Dermis microvascular lymphatic vessel endothelial cell (primary cell): ENCODE measurements around the gene CDK10. TPM values are rescaled to one million over a fixed set of nuclear protein-coding genes. Genes with fewer than 3 reads are reported as not detected.
"Not testable (repeated sequence)": the region's sequence is repeated elsewhere in the genome, so short reads cannot be mapped to it uniquely, and the experiment has no call there.

Experiments
- DNase-seq, 2 donors: peaks; one replicate each; pipeline versions ENCODE4 v3.0.0 to v3.0.0-alpha.2; 2010; ENCODE audit warnings: low read depth in 2 of 2
- total RNA-seq: library from RNA; depleted of rRNA; stranded (reverse); fragments of >200 nt; gene quantifications from 2 replicates; pipeline ENCODE4 v1.2.1, GENCODE V29; 2014

Gene CDK10, protein sequence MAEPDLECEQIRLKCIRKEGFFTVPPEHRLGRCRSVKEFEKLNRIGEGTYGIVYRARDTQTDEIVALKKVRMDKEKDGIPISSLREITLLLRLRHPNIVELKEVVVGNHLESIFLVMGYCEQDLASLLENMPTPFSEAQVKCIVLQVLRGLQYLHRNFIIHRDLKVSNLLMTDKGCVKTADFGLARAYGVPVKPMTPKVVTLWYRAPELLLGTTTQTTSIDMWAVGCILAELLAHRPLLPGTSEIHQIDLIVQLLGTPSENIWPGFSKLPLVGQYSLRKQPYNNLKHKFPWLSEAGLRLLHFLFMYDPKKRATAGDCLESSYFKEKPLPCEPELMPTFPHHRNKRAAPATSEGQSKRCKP
- 28.2 and 37.7 TPM in 2 replicates for total RNA-seq

DNA sequence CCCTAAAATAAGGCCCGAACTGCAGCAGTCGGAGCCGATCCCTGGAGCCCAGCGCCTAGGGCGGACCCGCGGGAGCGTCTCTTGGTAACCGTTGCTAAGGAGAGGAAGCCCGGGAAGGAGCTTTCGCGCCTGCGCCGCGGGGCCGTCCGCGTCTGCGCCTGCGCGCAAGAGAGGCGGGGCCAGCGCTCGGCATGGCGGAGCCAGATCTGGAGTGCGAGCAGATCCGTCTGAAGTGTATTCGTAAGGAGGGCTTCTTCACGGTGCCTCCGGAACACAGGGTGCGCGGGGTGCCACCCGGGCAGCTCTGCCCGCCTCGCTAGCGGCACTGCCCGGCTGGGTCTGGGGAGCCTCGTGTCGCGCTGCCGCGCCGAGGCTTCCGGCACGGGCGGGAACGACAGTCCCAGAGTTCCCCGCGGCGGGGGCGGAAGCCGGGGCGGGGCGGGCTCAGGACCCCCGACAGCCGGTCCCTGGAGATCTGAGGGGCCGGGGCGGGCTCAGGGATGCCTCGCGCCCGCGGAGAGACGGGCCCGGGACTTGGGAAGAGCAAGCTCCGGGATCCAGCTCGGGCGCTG lies at the start of gene CDK10:
CDK10 (plus strand) TSS at position 170 of the 572 bp plus-strand sequence; CDS start at position 192, 22 bp downstream.
- DNase-seq, result peak; percentile 71 to 80

DNA sequence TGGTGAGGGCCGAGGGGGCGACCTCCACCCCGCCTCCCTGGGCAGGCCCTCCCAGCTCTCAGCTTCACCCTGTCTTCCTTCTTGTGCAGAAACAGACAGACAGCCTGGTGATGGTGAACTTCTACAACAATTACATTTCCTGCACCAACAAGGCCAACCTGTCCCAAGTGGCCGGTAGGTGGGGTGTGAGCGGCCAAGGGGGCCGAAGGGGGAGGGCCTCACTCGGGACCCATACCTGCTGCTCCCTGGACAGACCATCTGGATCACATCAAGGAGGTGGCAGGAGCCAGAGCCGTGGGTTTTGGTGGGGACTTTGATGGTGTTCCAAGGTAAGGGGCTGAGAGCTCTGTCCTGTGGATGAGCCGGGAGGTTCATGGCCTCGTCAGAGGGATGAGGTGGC lies 49.1 kb upstream of the CDK10 start:
- DNase-seq, result no peak

DNA sequence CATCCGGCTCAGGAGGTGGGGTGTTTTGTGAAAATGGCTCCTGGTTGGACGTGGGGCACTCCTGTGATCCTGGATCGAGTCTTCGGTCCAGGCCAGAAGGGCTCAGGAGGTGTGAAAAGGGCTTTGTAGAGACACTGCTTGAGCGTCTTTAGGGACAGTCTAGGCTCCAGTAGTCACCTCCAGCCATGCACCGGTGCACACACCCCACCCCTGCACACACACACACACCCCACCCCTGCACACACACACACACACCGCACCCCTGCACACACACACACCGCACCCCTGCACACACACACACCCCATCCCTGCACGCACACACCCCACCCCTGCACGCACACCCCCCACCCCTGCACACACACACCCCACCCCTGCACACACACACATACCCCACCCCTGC lies 48.0 kb upstream of the CDK10 start:
- DNase-seq, result no peak

DNA sequence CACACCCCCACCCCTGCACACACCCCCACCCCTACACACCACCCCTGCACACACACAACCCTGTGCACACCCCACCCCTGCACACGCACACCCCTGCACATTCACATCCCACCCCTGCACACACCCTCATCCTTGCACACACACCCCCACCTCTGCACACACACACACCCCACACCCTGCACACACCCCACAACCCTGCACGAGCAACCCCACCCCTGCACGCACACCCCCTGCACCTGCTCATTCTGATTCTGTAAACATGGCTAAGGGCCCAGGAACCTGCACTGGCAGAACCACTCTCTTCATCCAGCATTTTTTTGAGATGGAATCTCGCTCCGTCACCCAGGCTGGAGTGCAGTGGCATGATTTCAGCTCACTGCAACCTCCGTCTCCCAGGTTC lies 47.1 kb upstream of the CDK10 start:
- no peak for DNase-seq

DNA sequence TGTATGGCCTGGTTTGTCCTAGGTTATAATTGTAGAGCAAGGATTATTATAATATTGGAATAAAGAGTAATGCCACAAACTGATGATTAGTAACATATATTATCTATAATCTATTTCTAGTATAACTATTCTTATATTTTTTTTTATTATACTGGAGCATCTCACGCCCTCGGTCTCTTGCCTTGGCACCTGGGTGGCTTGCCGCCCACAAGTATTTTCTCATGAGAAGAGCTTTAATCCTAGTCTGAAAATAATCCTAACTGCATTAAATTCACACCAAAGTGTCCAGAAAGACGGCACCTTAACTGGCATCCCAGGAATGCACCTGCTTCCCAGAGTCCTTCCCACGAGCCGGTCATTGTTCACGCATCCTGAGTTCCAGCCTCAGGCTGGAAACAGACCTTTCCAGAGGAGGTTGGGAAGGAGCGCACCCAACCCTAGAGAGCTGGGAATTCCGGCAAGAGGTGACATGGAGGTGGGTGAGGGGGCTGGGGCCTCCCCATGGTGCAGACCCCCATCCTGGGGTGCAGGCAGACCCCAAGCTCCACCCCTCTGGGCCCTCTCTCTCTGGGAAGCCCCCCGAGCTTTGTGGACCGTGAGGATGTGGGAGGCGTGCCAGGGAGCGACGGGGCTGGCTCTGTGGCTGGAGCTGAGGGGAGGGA lies 44.9 kb upstream of the CDK10 start:
- DNase-seq, result no peak

DNA sequence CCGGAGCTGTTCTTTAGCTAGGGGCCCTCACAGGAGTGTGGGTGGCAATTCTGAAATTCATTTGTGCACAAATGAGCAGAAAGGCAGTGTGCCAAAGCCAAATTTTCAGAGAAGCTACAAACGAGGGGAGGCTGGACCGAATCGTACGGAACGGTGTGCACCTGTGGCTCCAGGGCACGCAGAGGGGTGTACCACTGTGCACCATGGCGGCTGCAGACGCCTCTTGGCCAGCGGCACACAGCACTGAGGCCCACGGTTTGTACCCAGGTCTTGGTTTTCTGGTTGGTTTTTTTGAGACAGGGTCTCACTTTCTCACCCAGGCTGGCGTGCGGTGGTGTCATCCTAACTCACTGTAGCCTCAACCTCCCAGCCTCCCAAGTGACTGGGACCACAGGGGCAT lies 43.9 kb upstream of the CDK10 start:
- no peak for DNase-seq

DNA sequence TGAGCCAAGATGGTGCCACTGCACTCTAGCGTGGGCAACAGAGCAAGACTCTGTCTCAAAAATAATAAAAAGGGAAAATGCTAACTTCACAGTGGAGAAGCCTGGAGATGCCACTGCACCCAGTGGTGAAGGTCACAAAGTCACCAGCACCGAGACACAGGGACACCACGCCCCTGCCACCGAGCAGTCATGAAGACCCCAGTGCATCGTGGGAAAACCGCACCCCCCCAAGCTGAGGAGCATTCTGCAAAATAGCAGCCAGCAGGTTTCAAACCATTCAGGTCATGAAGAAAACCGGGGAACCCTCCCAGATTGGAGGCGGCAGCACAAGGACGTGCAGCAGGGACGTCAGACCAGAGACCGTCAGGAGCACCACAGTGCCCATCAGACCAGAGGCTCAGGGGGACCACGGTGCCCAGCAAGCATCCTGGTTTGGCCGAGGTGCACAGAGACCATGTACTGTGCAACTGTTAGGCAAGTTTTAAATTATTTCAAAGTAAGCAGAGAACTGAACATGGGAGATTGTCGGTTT lies 42.7 kb upstream of the CDK10 start:
- DNase-seq, result no peak

DNA sequence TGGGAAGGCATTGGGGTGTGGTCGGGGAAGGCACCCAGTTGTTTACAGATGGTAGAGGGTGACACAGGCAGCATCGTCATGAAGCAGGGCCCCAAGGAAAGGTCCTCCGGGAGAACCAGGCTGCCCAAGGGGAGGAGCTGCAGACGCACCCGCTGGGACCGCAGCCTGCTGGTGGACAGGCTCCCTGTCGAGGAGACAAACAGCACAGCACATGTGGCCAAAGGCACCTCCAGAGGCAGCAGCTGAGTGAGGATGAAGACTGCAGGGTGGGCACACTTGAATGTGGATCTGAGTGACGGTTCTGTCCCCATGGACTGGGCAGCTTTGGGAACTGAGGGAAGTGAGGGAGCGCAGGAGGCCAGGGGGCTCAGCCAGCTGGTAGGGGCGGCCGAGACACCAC lies 41.4 kb upstream of the CDK10 start:
- no peak for DNase-seq

DNA sequence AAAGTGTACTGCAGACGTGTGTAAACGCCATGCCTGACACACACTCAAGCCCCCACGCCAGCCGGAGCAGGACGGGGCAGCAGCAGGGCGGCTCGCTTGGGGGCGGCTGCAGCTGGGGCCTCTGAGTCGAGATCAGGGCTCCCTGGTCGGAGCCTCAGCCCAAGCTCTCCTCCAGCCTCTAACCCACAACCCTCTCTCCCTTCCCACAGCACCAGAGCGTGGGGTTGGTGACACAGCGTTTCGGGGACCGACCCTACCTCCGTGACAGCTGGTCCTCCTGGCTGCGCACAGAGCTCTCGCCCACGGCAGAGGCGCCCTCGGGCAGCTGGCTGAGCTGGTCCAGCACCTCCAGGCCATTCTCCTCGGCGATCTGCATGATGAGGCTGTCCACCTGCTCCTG lies 40.2 kb upstream of the CDK10 start:
- no peak for DNase-seq

DNA sequence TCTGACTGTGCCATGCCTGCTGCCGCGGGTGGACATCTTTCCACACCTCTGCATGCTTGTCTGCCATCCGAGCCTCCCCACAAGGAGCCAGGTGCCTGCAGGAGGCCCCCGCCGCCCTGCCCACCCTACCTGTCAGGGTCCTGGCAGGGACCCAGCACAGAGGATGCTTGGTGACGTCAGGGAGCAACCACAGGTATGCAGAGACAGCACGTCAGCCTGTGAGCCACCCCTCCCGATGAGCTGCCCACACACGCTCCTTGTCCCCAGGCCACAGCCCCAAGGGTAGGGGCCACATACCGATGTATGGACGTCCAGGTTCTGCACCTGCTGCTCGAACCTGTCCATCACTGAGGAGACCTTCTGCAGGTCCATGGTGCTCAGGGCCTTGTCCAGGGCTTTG lies 39.6 kb upstream of the CDK10 start:
- DNase-seq, result no peak

DNA sequence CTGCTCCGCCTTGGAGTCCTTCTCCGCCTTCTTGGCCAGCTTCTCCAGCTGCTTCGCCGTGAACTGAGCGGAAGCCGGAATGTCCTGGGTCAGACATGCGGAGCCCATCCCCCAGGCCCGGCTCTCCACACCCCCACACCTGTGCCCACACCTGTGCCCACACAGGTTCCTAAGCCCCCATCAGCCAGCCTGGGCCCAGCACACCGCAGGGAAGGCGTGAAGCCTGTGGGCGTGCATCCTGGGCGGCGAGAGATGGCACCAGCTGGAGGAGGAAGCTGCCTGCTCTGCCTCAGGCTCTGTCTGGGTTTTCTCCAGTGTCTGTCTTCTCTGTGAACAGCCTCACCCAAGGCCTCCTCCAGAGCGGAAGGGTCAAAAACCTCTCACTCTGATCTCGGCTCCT lies 34.9 kb upstream of the CDK10 start:
- DNase-seq, result no peak

DNA sequence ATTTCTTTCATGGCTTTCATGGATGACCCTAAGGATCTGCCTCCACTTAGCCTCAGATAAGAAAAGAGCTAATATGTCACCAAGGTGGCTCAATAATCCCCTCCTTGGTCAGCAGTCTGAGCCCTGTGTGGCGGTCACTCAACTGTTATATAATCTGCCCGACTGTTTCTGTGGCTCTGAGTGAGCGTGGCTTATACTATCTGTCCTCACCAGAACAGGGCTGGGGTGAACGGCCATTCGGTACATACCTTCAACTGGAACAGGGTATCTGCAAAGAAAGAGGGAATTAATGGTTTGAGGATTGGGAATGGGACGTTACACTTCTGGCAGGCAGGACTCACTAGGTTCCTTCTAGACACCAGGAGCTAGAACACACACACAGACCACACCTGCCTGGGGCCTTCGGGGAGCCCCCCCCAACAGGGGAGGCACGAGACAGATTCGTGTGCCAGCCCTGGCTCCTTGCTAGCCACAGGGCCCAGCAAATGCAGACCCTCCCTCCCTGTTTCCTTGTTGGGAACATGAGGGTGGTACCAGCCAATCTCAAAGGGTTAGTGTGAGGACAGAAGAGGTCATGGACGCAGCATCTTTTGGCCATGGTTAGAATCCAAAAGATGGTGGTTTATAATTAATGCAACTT lies 32.7 kb upstream of the CDK10 start:
- DNase-seq, result no peak

DNA sequence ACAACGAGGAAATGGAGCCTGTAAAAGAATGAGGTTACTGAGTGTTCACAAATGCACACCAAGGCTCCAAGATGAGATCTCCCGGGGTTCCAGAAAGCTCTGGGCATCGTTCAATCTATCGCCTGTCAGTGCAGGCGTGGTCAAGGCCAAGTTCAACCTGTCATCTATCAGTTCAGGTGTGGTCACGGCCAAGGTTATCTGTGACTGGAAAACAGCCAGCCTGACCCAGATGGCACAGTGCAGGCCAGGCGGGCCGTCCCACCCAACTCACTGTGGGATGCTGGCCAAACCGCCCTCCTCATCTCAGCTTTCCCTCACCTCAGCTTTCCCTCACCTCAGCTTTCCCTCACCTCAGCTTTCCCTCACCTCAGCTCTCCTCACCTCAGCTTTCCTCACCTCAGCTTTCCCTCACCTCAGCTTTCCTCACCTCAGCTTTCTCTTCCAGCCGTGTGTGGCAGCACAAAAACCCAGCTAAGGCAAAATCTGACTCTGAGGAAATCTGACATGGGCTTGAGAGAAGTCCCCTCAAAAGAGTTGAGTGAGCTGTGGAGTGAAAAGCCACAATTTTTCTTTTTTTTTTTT lies 31.3 kb upstream of the CDK10 start:
- DNase-seq, result no peak

DNA sequence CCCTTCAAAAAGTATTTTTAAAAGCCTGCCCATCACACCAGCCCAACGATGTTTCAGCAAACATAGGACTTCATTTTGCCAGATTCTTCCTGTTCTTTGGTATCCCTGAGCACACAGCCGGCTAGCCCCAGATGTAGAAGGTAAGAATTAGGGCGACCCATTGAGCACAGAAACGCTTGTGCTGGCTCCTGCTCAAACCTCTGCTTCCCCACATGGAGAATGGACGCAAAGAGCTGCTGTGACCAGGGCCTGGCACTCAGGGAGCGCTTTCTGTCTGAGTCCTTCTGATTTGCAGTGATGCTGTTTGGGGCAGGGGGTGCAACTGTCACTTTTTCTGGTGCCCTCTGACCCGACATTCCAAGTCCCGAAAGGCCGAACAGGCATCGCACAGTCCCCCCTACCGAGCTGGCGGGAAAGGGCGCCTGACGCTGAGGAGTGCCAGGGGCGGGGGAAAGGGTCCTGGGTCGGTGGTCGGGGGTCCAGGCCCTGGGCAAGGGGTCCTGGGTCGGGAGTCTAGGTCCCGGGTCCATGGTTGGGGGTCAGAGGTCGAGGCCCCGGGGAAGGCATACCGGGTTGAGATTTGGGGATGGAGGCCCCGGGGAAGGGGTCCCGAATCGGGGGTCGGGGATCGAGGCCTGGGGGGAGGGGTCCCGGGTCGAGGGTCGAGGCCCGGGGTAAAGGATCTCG lies 29.9 kb upstream of the CDK10 start:
- DNase-seq, result no peak

DNA sequence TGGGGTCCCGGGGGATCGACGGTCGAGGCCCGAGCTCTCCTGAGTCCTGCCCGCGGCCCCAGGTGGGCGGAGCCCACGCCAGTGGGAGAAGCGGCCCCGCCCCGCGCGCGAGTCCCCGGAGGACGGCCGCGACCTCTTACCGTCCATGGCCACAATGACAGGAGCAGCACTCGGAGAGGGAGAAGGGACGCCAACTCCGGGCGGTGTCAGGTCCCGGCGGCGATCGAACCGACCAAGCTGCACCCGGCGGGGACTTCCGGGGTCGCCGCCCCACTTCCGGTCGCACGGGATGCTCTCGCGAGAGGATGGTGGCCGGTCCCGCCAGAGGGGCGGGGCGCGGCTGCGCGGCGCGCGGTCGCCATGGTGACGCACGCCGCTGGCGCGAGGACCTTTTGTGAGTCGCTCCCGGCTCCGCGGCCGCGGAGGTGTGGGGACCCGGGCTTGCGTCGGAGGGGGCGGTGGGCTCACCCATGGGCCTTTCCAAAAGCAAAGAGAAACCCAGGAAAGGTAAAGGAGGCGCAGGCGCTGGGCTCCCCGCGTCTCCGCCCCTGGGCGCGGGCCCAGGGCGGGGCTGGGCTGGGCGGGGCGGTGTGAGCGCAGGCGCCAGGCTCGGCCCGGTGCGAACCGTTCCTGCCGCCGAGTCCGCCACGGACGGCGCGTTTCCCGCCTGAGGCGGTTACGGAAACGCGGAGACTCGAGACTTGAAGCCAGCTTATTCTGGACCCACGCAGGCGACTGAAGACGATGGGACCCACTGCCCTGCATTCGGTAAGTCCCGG lies 28.9 kb upstream of the CDK10 start, which contains the start of the genes CHMP1A and SPATA33:
CHMP1A (minus strand) TSS at position 267 of the 779 bp plus-strand sequence; CDS start at position 147, 120 bp downstream.
SPATA33 (plus strand) TSS at position 395 of the 779 bp plus-strand sequence; CDS start at position 471, 76 bp downstream.
- DNase-seq, result peak; percentile 64 to 85

DNA sequence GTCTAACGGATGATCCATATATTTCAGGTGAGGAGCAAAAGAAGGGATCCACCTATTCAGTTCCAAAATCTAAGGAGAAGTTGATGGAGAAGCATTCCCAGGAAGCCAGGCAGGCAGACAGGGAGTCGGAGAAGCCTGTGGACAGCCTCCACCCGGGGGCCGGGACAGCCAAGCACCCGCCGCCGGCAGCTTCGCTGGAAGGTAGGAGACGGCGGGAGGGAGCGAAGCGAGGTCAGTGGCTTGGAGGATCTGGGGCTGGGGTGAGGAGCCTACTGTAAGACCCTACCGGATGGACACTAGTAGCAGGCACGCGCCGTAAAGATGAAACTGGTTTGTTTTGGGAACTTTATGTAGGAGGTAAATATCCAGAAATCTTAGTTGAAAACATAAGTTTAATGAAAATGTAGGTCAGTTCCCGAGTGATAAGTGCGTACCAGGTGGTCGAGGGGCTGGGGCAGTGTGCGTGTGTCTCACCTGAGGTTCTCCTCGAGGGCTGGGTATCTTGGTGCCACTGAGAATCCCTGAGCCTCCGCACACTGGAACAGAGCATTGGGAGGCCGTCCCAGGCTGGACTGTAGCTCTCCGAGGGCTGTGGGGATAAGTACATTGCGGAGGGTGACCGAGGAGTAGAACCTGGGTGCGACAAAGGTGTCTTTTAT lies 28.1 kb upstream of the CDK10 start:
- DNase-seq, result peak in 1 of 2 donors; percentile 14

DNA sequence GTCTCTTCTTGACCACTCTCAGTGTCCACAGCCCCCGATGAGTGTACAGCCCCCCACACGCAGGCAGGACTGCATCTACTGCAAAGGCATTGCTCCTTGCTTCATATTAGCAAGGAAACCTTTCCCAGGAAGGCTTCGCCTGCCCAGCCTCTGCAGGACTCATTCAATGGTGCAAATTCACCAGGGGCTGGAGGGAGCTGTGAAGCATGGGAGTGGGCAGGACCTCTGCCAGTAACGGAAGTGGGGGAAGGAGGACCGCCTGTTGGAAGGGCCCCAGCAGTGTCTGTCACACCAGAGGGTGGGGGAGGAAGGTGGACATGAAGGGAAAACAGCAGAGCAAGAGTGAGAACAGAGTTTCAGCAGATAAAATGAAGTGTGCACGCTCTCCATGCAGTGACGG lies 26.3 kb upstream of the CDK10 start:
- no peak for DNase-seq

DNA sequence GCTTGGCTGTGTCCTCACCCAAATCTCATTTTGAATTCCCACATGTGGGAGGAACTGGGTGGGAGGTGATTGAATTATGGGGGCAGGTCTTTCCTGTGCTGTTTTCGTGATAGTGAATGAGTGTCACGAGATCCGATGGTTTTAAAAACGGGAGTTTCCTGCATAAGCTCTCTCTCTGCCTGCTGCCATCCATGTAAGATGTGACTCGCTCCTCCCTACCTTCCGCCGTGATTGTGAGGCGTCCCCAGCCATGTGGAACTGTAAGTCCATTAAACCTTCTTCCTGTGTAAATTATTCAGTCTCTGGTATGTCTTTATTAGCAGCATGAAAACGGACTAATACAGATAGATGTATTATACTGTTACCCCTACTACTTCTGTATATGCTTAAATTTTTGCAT lies 25.3 kb upstream of the CDK10 start:
- no peak for DNase-seq

DNA sequence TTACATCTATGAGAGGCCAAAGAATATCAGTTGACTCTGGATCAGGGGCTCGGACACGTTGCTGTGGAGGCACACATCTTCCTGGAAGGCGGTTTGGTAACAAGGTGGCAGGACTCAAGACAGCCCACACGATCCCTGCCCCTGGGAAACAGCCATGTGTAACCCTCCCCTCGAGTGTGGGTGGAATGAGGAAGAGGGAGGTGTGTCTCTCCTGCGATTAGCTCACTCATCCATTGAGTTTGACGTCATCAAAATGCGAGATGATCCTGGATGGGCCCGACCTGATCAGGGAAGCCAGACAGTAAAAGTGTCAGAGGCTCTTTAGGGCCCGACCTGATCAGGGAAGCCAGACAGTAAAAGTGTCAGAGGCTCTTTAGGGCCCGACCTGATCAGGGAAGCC lies 22.3 kb upstream of the CDK10 start:
- DNase-seq, result not testable (repeated sequence)
